Urothelium cell line (cell line): ENCODE measurements around the gene MARVELD3.
"Not testable (repeated sequence)": the region's sequence is repeated elsewhere in the genome, so short reads cannot be mapped to it uniquely, and the experiment has no call there.

Source experiments
- DNase-seq: peaks from one replicate; pipeline ENCODE4 v3.0.0; 2011; ENCODE audit warnings: low spot score, mixed read lengths
- FAIRE-seq: peaks from 2 replicates; lab custom pipeline; 2011; peaks lifted over from hg19 to GRCh38; lab: Jason Lieb, UNC

MARVELD3 gene

DNA sequence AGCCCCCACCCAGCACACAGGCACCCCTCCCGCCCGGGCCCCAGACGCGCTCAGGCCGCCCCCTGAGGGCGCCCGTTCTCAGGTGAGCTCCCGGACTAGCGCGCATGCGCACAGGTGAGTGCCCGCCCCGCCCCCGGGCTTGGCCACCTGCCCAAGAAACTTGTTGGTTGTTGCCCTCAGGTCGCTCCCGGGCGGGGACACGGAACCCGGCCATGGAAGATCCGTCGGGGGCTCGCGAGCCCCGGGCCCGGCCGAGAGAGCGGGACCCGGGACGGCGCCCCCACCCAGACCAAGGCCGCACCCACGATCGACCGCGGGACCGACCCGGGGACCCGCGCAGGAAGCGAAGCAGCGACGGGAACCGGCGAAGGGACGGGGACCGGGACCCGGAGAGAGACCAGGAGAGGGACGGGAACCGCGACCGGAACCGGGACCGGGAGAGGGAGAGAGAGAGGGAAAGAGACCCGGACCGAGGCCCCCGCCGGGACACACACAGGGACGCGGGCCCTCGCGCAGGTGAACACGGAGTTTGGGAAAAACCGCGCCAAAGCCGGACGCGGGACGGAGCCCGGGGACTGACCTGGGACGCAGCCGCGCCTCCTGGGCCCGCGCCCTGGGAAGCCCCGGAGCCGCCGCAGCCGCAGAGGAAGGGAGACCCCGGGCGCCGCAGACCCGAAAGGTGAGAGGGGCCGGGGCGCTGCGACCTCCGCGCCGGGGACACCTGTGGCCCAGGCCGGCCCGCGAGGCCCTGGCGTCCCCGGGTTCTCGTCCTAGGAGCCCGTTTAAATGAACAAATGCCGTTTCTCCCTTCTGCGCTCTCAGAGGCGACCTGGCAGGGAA is at the start of gene MARVELD3:
Gene MARVELD3 (plus strand): TSS at position 167 of the 840 bp plus-strand sequence. CDS start 46 bp downstream, at position 213.
- DNase-seq = no peak
- FAIRE-seq = no peak

DNA sequence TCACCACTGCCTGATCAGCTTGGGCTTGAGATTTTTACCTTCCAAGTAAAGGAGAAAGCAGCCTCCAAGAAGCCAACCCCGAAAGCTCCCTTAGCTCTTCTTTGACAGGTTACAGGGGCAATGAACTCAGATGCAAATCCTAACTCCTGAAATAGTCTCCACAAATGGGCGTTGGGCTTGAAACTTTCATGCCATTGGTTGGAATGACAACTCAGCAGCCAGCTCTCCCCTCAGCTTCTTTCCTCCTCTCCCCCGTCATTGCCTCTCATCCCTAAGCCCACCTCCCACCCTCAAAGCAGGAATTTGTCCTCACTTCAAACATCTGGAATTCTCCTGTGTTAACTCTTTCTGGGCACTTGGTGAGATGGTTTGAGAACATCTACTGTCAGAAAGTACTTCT is 49.0 kb upstream of the MARVELD3 start, which contains the start of gene TAT:
Gene TAT (minus strand): TSS at position 122 of the 400 bp plus-strand sequence. CDS start 677 bp downstream, outside the sequence.
- no peak for DNase-seq
- FAIRE-seq = no peak

DNA sequence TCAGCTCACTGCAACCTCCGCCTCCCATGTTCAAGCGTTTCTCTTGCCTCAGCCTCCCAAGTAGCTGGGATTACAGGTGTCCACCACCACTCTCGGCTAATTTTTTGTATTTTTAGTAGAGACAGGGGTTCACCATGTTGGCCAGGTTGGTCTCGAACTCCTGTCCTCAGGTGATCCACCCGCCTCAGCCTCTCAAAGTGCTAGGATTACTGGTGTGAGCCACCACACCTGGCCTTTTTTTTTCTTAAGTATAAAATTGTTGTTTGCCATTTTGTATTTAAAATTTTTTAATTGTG is 43.5 kb upstream of the MARVELD3 start:
- not testable (repeated sequence) for FAIRE-seq, DNase-seq

DNA sequence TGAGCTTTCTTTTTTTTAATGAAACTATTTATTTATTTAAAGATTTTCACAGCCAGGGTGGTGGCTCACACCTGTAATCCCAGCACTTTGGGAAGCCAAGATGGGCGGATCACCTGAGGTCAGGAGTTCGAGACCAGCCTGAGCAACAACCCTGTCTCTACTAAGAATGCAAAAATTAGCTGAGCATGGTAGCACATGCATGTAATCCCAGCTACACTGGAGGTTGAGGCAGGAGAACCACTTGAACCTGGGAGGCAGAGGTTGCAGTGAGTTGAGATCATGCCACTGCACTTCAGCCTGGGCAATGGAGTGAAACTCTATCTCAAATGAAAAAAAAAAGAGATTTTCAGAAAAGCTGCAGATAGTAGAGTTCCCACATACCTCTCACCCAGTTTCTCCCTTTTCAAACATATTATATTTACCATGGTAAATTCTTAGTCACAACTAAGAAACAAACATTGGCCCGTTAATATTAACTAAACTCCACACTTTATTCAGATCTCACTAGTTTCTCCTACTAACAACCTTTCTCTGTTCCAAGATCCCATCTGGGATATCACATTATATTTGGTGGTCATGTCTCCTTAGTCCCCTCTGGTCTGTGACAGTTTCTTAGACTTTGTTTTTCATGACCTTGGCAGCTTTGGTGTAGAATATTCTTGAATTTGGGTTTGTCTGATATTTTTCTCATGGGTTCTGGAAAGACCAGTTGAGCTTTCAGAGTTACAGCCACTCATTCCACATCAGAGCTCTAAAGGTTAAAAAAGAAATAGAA is 41.3 kb upstream of the MARVELD3 start:
- FAIRE-seq (no peak), DNase-seq (no peak)

GRCh38 chr16:71585318-71585703 is 40.7 kb upstream of the MARVELD3 start:
- FAIRE-seq = no peak

GRCh38 chr16:71589334-71589733 is 36.6 kb upstream of the MARVELD3 start:
- DNase-seq, FAIRE-seq: not testable (repeated sequence)

More at GRCh38 chr16:71585318-71585703, 40.7 kb upstream of the MARVELD3 start:
- DNase-seq = no peak

- not testable (repeated sequence) for FAIRE-seq, DNase-seq
Observed at GRCh38 chr16:71590071-71590470, 35.9 kb upstream of the MARVELD3 start.

GRCh38 chr16:71590584-71590983 is 35.4 kb upstream of the MARVELD3 start:
- DNase-seq (no peak), FAIRE-seq (no peak)

DNA sequence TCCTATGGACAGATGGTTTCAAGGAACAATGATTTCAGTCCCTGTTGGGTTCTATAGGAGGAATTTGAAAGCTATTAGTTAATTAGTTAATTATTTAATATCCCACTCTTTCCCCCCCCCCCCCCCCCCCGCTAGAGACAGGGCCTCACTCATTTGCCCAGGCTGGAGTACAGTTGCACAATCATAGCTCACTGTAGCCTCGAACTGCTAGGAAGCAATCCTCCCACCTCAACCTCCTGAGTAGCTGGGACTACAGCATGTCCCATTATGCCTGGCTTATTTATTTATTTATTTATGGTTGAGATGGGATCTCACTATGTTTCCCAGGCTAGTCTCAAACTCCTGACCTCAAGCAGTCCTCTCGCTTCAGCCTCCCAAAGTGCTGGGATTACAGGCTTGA is 34.1 kb upstream of the MARVELD3 start:
- DNase-seq = no peak
- no peak for FAIRE-seq

DNA sequence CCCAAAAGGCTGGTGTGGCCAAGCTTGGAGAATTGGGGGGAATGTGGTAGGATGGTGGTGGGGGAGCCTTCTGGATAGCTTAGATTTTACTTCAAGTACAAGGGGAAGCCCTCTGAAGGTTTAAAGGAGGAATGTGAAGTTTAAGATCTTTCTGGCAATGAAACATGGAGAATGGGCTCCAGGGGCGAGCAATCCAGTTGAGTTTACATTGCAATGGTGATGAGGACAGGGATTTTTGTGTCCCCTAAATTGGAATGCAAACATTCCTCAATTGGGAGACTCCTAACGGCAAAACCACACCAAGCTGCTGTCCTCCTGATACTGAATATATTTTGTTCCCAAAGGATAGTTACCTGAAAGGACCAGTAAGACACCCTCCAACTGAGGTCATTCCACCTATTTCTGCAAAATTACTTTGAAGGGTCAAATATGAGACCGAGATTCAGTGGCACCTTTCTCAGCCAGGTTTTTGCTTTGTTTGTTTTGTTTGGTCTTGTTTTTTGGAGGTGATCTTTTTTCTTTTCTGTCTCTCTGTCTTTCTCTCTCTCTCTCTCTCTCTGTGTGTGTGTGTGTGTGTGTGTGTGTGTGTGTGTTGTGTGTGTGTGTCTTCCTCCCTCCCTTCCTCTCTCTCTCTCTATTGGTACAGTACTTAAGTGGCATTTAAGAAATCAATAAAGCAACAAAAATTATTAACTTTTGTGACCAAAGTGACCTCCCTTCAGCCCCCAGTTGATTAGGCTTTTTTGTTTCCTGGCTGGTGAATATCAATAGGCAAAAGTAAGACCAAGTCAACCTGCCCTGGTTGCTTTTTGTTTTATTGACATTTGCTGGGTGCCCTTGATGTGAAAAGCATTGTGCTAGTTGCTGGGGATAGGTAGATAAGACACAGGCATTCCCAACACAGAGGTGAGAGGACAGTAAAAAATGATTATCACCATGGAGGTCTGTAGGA is 32.7 kb upstream of the MARVELD3 start:
- FAIRE-seq (no peak), DNase-seq (no peak)

DNA sequence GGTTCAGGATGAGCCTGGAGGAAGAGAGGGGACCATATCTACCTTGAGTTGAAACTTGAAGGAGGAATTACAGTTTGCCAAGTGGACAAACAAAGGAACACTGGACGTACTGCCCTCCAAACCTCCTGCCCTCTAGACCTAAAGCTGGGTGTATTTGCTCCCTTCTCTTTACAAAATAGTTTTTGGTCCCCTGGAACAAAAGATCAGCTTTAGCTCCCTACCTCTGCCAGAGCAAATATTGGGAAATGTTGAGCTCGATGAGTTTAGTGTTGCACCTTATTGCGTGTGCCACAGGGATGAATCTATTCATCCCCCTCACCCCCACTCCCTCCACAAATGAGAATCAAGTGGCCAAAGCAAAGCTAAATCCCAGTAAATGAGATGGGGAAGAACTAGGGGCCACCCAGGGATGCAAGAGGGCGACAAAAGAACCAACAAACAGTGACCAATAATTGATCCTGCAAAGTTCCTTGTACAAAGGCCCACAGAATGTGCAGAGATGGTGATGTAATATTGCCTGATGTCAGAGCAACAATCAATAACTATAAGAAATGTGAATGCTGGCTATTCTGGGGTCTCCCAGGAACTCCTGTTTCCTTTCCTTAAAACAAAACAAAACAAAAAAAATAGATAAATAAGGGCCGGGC is 31.9 kb upstream of the MARVELD3 start:
- FAIRE-seq = no peak
- DNase-seq = no peak

GRCh38 chr16:71595340-71595826 is 30.6 kb upstream of the MARVELD3 start:
- DNase-seq, FAIRE-seq: not testable (repeated sequence)

DNA sequence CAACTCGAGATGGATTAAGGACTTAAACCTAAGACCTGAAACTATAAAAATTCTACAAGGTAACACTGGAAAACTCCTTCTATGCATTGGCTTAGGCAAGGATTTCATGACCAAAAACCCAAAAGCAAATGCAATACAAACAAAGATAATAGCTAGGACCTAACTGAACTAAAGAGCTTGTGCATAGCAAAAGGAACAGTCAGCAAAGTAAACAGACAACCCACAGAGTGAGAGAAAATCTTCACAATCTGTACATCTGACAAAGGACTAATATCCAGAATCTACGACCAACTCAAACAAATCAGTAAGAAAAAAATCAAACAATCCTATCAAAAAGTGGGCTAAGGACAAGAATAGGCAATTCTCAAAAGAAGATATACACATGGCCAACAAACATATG is 27.6 kb upstream of the MARVELD3 start:
- DNase-seq, FAIRE-seq: not testable (repeated sequence)

- DNase-seq (no peak), FAIRE-seq (no peak)
Observed at GRCh38 chr16:71600822-71601221, 25.2 kb upstream of the MARVELD3 start.

GRCh38 chr16:71609066-71609465 is 16.9 kb upstream of the MARVELD3 start:
- DNase-seq (no peak), FAIRE-seq (no peak)

DNA sequence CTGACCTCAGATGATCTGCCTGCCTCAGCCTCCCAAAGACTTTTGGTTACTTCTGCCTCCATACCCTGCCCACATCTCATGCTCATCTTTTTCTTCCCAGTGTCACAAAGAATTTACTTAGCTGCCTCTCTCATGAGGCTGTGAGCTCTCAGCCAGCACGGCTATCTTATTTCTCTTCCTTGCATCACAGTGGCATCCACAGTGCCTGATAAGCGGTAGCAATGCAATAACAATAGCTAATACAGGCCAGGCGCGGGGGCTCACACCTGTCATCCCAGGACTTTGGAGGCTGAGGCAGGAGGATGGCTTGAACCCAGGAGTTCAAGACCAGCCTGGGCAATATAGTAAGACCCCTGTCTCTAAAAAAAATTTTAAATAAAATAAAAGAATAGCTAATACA is 15.5 kb upstream of the MARVELD3 start:
- FAIRE-seq (no peak), DNase-seq (no peak)

DNA sequence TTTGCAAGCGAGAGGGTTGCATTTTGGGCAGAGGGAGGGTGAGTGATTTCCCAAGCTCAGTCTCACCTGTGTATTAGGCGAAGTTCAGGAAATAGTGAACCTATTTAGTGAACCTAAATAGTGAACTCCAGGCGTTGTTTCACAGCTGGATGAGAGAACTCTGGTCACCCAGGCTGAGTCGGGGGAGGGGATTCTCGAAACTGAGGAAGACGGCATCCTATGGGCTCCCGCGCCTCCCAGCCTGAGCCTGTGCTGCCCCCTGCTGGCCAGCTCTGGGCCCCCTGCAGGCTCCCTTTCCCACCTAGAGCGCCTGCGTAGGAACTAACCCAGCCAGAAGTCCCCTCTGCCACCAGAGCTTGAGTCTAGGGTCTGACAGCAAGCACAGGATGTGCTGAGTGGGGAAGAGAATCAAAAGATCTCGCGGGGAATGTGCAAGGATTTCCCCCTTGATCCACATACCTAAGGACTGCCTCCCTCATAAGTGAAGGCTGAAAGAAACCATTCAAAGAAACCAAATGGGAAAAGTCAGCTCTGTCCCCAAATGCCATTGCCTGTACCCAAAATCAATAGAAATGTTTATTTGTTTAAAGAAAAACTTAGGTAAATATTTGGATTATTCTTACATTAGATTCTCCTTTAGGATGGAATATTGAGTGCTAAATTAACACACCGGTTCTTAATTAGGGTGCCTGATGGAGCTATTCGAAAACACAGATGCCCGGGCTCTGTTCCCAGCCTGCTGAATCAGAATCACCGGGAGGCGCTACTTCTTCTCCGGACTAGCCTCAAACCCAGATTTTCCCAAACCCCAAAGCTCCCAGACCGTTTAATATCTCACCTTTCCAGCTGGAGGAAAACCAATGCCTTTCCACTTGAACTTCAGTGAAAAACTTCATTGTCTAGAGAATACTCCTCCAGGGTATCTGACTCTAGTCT is 14.8 kb upstream of the MARVELD3 start:
- FAIRE-seq = no peak

DNA sequence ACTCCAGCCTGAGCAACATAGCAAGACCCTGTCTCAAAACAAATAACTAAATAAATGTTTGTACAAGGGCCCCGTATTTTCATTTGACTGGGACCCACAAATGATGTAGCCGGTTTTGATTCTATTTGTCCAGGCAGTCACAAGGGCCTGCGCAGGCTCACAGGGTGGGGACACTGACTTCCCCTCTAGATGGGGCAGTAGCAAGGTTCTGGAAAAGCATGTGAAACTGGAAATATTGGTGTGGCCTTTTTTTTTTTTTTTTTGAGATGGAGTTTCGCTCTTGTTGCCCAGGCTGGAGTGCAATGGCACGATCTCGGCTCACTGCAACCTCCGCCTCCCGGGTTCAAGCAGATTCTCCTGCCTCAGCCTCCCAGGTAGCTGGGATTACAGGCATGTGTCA is 11.0 kb upstream of the MARVELD3 start:
- FAIRE-seq, DNase-seq: not testable (repeated sequence)

More for the DNA sequence above, 14.8 kb upstream of the MARVELD3 start:
- peak; percentile 87 for DNase-seq

DNA sequence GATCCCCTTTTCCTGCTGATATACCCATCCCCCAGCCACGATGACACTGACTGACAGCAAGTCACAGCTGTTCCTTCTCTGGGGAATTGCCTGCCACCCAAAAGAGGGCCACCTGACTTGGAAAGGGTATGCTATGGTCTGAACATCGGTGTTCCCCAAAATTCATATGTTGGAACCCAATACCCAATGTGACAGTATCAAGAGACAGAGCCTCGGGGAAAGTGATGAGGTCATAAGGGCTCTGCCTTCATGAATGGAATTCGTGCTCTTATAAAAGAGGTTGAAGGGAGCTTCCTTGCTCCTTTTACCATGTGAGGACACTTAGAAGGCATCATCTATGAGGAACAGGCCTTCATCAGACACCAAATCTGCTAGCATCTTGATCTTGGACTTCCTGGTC is 7.6 kb upstream of the MARVELD3 start:
- DNase-seq = no peak

More for the DNA sequence above, 7.6 kb upstream of the MARVELD3 start:
- FAIRE-seq = no peak
